KG1 (cell line): ENCODE results near the gene PARD6G.

ENCODE experiments used
- DNase-seq: peaks from one replicate; lab custom pipeline; 2025; lab: John Stamatoyannopoulos, UW

PARD6G gene

DNA sequence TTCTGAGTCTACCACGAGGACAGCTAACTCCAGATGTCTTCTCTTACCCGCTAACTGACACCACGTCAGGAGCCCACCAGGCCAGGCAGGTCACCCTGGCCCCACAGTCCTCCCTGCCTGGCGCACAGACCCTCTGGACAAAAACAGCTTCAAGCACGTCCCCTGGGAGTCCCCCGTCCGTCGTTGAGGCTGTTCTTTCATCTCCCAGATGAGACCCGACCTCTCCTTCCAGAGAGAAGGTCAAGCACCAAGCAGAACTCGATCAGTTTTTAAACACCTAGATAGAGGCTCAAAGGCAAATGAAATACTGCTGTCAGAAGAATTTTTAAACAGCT lies 57.8 kb downstream of the PARD6G start:
- DNase-seq = no peak

DNA sequence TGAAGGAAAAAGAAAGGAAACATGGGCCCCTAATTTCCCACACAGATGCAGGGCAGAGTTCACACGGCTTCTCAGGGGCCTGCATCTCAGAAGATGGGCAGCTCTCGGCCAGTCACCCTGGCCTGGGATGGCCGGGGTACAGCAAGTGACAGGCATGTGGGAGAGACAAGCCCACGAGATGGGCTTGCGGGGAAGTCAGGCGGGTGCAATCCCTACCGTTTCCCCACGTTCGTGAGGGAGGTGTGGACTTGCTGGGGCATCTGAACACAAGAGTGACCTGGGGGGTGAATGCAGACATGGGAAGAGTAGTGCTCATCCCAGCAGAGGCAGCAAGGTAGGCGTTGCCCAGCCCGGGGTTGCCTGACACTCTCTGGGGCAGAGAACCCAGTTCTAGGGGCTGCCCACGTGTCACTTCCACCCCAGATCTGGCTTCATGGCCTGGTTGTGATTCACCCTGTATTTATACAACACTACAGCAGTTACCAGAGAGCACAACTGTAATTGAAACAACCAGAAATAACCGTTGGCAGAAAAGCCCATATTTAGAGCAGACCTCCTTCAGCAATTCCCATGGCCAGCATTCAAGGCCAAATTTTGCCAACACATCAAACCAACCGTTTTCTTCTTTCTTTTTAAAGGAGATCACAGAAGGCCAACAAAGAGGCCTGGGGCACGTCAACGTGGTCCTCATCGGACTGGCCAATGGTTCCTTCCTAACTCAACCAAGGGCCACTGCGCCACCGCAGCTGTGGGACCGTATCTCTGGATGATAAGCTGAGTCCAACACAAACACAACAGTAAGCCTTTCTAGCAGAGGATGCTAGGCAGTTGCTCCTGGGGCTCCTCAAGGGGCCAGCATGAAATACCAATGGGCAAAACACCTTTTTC lies 58.4 kb downstream of the PARD6G start:
- DNase-seq = no peak

DNA sequence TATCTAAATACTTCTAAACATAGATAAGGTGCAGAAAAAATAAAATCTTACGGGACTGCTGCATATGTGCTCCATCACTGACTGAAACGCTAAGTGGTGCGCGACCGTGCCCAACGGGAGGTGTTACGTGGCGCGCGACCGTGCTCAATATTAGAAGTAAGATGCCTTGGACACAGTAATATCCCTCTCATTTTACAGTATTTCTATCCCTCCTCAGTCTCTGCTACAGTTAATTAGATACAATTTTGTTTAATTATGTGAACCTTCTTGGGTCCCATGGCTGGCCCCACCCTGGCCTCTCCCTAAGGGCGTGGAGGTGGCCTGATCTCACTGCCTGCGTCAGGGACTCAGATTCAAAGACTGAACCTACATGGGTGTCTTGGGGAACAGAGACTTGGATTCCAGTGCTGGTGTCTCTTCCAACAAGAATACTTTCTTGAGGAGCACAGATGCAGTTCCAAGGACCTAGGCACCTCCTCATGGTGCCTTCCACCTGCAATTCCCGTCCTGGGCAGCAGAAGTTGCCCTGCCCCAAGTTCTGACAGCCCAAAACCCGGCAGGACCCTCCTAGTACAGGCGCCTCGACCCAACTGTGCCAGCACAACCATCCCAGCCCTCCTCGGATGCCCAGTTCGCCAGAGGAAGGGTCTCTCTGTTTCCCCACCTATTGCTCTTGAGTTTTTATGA lies 59.2 kb downstream of the PARD6G start:
- no peak for DNase-seq

DNA sequence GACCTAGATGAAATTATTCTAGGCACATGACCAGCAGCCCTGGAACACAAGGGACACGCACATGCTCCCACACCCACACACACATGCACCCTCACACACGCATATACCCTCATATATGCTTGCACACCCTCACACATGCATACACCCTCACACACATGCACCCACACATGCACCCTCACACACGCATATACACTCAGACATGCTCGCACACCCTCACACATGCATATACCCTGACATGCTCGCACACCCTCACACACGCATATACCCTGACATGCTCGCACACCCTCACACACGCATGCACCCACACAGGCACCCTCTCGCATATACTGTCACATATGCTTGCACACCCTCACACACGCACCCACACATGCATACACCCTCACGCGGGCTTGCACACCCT lies 61.8 kb downstream of the PARD6G start:
- DNase-seq = no peak

DNA sequence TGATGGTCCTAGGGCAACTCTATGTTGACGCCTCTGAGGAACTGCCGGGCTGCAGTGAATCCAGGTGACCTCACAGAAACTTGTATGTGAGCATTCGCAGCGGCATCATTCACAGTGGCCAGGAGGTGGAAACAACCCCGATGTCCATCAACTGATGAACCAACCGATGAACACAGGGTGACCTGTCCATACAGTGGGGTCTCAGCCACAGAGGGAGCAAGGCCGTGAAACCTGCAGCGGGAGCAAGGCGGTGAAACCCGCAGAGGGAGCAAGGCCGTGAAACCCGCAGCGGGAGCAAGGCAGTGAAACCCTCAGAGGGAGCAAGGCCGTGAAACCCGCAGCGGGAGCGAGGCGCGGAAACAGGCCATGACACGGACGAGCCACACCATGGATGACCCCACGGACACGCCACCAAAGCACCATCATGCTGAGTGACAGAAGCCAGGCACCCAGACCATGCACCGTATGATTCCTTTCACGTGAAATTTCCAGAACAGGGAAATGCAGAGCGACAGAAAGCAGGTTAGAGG lies 63.0 kb downstream of the PARD6G start:
- no peak for DNase-seq

DNA sequence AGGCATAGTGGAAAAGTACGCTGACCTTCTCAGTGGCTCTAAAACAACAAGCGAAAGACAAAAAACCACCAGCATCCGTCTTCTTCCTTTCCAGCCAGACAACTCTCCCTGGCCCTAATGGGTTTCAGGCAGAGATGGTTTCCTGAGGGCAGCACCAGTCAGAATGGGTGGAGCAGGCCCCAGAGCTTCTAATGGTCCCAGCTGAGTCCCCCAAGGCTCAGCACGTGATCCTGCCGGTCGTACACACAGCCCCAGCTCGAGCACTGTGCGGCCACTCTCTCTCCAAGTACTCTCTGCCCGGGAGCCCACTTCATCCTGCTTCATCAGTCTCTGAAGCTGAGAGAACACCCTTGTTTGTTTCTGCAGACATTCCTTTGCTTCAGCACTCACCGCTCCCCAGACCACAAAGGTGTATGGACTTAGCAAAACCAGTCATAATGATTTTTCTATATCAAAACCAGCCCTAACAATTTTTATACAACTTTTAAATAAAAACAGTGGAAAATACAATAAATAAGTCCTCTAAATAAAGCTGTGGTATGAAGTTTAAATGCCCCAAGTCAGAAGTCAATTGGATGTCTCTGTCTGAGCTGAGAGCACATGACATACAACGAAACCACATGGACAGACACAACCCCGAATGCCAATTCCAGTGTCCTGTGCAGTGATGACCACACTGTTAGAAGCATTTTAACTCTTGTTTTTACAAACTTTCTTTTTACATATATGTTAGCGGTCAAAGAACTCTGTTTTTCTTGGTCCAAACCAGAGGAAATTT lies 63.9 kb downstream of the PARD6G start:
- DNase-seq = no peak

DNA sequence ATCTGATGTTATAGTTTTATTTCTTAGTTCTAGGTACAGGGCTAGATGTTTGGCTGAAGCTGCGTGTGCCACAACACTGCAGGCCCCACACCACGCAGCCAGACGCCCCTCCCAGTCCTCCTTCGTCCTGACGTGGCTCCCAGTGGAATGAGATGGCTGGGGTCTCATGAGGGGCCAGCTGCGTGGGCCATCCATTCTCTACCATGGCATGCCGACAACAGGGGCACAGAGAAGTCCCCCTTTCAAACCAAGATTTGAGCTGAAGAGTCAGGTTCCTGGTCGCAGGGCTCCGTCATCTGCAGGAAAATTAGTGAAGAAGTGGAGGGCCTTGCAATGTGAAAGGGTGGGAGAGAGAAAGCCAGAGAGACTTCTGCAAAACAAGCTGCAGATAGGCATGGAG lies 64.5 kb downstream of the PARD6G start:
- no peak for DNase-seq

DNA sequence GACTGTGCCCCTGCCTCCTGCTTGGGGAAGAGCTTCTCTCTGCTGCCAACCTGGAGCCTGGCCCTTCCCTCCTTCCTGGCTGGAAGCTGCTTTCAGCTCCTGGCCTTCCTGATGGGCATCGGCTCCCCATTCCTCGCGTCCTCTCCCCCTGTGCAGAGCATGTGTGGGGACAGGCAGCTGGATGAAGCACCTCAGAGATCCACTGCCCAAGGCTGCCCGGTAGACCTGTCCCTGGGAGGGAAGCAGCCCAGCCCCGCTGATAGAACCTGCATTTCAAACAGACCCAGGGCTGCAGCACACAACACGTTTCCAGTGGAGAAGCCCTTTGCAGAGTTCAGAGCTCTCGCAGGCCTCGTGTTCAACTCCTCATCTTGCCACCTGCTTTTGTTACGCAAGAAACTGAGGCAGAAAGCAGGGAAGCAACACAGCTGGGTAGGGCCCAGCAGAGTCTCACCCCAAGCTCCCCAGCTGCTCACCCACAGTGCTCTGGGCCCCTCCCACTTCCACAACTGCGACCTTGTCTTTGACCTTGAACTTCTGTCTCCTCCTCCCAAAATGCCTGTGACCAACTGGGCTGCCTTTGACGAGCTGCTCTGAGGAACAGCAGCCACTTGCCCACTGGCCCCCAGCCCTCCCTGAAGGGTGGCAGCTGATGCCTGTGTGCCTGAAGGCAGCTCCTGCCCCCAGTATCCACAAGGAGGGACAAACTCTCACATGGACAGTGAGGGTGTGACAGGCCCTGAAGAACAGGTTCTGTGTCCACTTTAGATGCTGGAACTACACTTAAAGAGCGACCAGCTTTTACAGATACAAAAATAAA lies 65.5 kb downstream of the PARD6G start:
- DNase-seq = no peak

DNA sequence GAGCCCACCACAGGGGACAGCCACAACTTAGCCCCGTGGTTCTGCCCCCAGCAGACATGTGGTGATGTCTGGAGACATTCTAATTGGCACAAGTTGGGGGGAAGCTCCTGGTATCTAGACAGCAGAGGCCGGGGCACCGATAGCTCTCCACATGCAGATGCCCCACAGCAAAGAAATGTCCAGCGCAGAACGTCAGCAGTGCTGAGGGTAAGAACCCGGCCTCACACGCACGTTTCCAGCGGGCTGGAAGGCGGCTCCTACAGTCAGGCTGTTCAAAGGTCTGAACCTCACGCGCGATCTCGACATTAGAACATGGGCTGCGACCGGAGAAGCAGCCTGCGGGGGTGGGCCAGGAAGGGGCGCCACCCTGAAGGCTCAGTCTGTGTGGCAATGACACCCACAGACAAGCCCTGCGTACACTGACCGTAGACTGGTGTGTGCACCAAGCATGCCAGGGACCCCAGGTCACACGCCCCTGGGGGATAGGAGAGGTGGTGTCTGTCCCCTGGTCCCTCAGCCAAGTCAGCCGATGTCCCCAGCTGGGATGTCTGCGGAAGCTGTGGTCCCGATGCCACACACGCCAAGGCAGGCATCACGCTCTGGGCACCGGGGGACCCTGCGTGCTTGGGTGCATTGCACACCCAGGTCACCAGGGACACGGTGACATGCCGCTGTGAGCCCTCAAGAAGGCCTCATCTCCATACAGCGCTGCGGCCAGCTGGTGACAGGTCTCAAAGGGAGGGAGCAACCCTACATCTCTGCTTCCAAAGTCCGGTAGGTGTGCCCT lies 66.3 kb downstream of the PARD6G start:
- no peak for DNase-seq

DNA sequence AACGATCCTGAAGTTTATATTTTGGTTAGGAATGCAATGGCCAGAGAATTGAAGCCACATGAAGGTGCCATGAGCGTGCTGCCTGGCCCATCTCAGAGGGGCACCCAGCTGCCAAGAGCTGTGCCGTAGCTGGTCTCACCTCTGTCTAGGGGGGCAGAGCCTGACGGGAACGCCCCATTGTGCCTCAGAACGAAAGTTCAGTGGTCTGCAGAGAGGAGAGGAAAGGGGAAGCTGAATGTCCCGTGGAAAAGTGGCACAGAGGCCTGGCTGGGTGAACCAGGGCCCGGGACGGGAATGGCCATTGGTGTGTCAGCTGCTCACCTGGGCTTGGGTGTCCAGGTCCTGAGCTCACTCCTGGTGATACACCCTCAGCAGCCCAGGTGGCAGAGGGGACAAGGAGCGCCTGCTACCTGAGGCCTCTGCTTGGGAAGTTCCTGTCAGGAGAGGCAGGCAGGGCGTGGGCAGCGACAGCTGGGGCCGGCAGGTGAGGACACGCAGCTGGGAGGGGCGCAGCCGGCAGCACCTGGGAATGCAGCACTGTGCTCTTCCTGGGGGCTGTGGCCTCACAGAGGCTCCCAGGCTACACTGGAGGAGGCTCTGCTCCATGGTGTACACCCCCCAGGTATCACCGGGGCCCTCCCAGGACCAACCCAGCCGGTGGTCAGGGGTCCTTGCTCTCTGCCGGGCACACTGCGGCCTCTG lies 67.3 kb downstream of the PARD6G start:
- DNase-seq = no peak

DNA sequence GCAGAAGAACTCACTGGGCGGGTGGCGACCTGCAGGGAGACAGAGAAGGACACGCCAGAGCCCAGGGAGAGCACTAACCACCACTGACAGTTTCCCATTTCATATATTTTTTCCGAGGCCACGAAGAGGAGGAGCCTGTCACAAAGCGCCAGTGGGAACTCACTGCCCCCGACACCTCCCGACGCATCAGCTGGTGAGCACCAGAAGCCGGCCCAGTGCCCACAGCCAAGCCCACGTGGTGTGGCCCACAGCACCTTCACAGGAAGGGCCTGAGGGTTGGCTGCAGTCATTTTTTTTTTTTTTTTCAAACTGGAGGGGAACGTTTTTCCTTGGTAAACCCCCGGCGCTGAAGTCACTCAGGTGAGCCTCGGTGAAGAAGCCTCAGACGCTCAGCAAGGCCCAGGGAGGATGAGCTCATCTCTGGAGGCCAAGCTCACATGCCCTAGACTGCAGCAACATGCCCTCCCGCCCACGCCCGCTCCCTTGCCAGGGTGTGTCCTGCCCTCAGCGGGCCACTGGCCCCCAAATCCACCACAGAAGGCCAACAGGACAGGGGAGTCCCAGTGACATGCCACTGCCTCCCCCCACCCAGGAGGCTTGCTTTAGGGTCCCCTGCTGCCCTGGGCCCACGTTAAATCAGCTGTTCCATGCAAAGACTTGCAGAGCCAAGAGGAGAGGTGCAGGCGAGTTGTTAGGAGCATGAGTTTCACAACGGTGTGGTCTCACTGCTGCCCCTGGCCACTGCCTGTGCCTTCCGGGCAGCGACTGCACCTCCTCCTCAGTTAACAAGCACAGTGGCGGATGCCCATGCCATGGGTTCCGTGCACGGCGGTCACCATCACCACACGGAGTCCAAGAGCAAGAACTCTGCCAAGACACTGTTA lies 68.1 kb downstream of the PARD6G start:
- DNase-seq = no peak

DNA sequence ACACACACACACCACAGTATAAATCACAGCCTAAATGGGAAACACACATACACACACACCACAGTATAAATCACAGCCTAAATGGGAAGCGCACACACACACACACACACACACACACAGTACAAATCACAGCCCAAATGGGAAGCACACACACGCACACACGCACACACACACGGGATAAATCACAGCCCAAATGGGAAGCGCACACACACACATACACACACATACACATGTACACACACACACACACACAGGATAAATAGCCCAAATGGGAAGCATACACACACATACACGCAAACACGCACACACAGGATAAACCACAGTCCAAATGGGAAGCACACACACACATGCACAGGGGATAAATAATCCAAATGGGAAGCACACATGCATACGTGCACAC lies 70.2 kb downstream of the PARD6G start:
- DNase-seq = no peak

DNA sequence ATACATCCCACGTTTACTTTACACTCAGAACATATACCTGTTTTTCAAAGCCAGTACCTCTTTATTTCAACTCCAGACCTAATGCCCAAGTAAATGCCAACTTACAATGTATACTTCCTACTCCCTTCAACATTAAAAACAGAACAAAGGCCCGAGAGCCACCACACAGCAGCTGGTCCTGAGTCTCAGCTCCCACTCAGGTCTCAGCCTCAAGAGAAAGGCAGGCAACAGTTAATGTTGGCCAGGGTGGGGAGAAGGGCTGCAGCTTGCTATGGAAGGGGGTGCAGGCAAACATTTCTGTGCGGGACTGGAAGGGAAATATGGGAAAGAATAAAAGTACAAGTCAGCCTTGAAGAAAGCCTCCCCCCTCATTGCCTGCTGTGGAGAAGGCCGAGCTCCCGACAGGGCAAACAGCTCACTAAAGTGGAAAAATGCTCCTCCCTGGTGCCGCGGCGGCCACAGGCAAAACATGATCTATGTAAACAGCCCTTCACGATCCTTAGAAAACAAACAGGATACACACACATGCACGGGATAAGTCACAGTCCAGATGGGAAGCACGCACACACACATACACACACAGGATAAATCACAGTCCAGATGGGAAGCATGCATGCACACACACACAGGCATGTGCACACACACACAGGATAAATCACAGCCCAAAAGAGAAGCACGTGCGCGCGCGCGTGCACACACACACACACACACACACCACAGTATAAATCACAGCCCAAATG lies 70.8 kb downstream of the PARD6G start:
- DNase-seq = no peak

DNA sequence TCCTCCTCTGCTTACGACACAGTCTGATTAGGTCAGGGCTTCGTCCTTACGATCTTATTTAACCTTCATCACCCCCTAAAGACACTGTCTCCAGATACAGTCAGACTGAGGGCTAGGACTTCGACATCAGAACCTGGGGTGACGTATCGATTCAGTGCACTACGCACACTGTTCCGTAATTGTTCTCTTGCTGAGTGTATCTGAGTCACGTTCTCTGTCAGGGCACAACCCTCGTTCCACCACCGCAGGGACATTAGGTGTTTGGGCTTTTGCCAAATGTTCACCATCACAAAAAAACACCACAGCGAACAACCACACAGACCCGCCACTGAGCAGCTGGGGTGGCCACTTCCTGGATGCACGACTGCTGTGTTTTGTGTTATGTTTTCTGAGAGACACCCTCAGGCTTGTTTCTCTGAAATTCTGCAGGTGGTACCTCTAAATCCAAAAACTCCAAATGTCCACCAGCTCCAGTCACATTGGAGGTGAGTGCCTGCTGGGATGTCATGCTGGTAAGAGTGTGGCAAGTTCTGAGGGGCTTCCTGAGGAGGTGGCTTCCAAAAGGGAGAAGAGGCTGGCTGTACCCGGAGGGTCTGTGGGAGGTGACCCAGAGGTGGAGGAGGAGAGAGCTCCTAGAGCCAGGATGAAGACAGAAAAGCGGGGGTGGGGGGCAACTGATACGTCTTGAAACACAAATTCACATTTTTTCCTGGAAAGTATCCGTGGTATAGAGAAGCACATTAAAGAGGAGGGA lies 71.7 kb downstream of the PARD6G start:
- DNase-seq = no peak

DNA sequence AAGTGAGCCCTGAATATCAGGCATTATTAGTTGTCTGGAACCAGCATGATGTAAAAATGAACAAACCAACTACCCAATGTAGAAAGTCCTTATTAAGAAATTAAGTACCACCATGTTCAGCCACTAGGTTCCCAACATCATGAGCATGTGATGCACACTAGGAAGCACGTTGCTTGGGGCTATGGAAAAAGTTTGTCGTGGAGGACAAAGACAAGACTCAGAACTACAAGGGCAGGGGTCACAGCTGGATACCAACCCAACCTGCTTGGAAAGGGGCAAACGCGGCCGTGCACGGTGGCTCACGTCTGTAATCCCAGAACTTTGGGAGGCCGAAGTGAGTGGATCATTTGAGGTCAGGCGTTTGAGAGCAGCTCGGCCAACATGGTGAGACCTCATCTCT lies 74.3 kb downstream of the PARD6G start:
- DNase-seq = no peak

DNA sequence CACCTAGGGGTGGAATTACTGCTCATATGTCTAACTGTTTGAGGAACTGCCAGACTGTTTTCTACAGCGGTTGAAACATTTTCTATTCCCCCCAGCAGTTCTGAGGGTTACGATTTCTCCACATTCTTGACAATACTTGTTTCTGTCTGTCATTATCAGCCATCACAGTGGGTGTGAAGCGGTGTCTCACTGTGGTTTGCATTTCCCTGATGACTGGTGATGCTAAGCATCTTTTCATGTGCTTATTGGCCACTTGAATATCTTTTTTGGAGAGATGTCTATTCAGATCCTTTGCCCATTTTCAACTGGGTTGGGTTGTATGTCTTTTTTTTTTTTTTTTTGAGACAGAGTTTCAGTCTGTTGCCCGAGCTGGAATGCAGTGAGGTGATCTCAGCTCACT lies 75.3 kb downstream of the PARD6G start:
- DNase-seq = no peak

DNA sequence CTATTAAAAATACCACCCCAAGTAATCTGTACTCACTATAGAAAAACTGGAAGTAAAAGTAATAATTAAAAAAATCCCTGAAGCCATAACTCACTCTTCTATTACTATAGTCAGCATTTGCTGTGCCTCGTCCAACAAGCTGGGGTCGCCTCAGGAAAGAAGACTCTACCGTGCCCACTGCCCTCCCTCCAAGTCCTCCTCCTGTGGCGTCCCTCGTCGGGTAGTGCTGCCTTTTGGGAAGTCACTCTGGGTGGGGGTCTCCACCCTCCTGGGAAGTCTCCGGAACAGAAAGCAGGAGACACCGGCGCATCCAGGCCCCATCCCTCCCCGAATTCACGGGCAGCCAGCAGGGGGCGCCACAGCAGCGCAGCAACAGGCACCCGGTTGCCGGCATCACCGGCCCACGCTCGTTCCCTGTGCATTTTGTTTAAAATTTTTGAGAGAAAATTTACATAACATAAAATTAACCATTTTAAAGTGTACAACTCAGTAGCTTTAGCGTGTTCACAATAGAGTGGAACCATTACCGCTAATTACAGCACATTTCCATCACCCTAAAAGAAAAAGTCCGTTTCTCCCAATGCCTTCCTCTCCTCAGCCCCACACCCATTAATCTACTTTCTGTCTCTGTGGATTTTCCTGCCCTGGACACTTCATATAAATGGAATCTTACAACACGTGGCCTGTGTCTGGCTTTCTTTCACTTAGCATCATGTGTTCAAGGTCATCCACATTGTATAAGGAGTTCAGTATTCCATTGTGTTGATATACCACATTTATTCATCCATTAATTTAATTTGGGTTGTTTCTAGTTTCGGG lies 76.1 kb downstream of the PARD6G start:
- no peak for DNase-seq
